GM20431 (cell line): ENCODE results near the gene IGFALS.

Source experiments
- in situ Hi-C: fragments of 300-500 bp; cut with MseI, MboI; formaldehyde crosslinking; loops from one replicate; pipeline ENCODE4 v1.15.0; 2020; ENCODE audit warnings: low sequenced_read_pairs; ENCODE audit not compliant: unreplicated experiment

Gene IGFALS

GRCh38 chr16:1778200-1779179 lies 15.0 kb downstream of the IGFALS start:
- in situ Hi-C loops: no loop called here

- in situ Hi-C loops: no loop called here
These were observed 15.9 kb downstream of the IGFALS start for GRCh38 chr16:1777375-1778199.

DNA sequence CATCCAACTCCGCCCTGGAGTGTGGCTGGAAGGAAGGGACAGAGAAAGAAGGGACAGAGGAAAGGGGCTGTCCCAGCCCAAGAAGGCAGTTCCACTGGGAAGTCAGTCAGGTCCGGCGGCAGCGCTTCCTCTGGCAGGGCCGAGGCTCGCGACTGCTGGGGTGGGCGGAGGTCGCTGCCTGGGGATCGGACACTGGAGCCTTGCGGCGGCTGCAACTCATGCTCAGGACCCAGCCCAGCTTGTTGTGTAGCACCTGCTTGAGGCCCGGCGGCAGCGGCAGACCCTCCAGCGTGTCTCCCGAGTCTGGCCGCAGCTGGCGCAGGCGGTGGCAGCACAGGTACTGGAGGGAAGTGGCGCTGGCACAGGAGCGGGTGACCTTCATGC lies 16.5 kb downstream of the IGFALS start:
- in situ Hi-C loops: no loop called here

DNA sequence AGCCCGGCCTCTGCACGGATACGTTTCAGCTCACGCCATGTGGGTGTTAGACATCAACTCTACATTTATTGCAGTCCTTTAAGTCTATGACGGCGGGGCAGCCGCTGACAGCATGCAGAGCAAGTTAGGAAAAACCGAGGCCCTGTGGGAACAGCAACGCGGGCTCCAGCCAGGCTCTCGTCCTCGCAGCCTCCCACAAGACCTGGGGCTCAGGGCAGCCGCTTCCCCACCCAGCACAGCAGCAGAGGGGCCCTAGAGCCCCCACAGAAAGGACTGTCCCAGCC lies 16.9 kb downstream of the IGFALS start:
- in situ Hi-C loops: no loop called here

- in situ Hi-C loops: no loop called here
These were observed 17.4 kb downstream of the IGFALS start for GRCh38 chr16:1775846-1776671.

- in situ Hi-C loops: no loop called here
These were observed 18.3 kb downstream of the IGFALS start for GRCh38 chr16:1775006-1775845.

DNA sequence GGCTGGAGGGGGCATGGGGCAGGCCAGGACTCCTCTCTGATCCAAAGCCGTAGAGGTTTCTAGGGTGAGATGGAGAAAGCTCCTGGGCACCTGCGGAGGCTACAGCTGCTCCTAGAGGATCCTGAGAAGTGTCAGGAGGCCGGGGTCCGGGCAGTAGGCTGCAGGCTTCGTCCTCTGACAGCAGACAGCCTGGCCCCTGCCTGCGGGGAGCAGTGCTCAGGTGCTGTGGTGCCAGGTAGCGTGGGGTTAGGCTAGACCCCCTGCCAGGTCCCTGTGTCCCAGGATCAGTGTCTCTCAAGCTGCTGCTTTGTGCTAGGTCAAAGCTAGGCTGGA lies 19.1 kb downstream of the IGFALS start:
- in situ Hi-C loops: no loop called here

DNA sequence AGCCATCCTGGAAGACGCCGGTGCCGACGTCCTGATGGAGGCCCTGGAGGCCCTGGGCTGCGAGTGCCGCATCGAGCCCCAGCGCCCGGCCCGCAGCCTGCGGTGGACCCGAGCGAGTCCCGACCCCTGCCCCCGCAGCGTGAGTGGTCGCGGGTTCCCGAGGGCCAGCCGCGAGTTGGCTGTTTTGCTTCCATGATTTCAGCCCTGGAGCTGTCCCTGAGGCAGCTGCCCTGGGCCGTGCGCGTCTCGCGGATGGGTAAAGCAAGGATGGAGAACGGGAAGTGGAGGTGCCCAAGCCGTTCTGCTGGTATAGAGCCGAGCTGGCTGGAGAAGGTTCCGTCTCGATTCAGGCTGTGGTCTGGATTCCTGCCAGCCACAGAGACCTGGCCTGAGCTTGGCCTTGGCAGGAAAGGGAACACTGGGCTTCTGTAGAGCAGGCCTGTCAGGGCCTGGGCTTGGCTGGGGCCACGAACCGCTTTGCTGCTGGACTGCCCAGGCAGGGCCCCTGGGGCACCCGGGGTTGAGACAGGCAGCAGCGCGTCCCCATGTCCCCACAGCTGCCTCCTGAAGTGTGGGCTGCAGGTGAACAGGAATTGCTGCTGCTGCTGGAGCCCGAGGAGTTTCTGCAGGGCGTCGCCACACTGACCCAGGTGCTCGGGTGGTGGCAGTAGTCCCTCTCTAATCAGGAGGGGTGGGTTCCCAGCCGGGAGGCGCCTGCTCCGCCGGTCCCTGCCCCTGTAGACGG lies 19.6 kb downstream of the IGFALS start:
- in situ Hi-C loops: no loop called here

DNA sequence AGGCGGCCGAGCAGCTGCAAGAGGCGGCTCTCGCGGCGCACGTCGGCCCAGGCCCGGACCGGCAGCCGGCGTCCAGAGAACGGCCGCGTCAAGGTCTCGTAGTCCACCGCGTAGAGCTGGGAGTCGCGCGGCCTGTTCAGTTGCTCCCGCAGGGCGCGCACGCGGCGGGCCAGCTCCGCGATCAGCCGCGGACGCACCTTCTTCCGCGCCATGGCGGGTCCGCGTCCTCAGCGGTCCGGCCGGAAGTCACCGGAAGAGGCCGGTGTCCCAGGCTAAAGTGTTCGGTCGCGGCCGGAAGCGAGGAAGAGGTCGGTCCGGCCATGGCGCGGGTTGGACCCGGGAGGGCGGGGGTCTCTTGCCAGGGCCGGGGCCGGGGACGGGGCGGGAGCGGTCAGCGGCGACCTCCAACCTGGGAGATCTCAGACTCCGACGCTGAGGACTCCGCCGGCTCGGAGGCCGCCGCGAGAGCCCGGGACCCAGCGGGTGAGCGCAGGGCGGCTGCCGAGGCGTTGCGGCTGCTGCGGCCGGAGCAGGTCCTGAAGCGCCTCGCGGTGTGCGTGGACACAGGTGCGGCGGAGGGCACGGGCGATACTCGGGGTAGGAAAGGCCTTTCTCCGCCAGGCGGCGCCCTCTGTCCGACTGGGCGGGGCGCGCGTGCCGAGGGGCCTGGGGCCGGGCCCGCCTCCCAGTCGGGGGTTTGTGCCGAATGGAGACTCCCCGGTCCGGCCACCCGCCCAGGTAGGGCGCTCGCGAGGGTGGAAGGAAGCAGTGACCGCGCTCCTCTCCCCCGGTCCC lies 20.4 kb downstream of the IGFALS start, which contains the start of gene MRPS34:
TSS of gene MRPS34 (minus strand) at position 227 of the 795 bp plus-strand sequence. CDS start at position 212, 15 bp downstream.
- in situ Hi-C loops: no loop called here

DNA sequence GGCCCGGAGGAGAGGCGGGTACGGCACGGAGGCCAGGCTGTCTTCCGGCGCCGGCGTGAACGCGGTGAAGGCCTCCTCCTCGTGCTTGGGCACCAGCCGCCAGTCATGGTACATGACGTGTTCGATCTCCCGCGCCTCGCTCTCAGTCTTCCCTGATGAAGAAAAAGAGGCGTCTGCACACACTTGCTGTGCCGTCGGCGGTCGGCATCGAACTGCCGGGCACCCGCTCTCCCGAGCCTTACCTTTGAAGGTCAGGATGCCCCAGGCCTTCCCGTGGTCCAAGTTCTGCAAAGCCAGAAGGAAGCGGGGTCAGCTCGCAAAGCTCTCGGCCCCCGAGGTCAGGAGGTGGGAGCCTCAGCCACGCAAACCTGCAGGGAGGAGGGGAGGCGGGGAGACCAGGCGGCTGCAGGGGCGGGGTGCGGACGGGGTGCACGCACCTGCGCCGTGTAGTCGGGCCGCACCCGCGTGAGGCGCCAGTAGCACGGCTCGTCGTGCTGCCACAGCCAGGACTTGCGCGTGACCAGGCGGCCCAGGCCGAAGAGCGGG lies 21.1 kb downstream of the IGFALS start, which contains the start of gene EME2:
TSS of gene EME2 (plus strand) at position 449 of the 546 bp plus-strand sequence. CDS start 418 bp downstream, outside the sequence.
- in situ Hi-C loops: no loop called here

GRCh38 chr16:1771864-1772361 lies 21.6 kb downstream of the IGFALS start:
- in situ Hi-C loops: no loop called here

- in situ Hi-C loops: no loop called here
These were observed 22.2 kb downstream of the IGFALS start, which contains the start of gene NME3 for GRCh38 chr16:1771188-1771863. Gene NME3 (minus strand): TSS chr16:1771543. CDS start chr16:1771534, 9 bp downstream.

DNA sequence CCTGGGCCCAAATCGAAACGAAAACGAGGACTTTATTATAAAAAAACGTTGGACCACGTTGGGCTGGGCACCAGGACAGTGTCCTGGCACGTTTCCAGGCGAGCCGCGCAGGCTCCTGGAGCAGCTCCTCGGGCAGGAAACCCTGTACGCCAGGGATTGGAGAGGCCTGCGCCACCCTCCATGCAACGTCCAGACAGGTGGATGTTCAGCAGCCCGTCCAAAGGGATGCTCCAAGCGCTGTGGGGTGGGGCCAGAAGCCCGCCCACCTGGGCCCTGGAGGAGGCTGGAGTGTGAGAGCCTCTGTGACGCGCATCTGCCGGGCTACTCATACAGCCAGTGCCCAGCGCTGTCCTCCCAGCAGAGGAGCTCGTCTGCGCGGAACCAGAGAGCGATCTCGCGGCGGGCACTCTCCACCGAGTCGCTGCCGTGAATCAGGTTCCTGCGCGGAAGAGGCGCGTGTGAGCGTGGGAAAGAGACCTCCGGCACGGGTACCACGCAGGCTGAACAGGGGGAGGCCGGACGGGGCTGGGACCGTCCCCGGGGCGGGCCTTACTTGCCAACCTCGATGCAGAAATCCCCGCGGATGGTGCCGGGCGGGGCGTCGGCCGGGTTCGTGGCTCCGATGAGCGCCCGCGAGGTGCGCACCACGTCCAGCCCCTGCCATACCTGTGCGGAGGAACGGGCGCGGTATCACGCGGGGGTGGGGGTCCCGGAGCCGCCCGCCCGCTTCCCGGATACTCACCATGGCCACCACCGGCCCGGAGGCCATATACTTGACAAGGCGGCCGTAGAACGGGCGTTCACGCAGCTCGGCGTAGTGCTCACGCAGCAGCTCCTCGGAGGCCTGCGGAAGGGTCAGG lies 22.9 kb downstream of the IGFALS start:
- in situ Hi-C loops: no loop called here

GRCh38 chr16:1769402-1770300 lies 23.9 kb downstream of the IGFALS start:
- in situ Hi-C loops: no loop called here
